ENCODE measurements around the gene AQP7.

Gene AQP7

GRCh38 chr9:33344145-33344544 lies 58.2 kb downstream of the AQP7 start:
- H3K27me3 ChIP-seq (ENCODE audit: insufficient read depth, low read depth), result no peaks in the 10 kb centered on the region
- H3K9ac ChIP-seq, result no peak overlapping the region
- H2AFZ ChIP-seq (ENCODE audit: low read depth), result no peak overlapping the region
- no peak overlapping the region for H3K27ac ChIP-seq
- H3K36me3 ChIP-seq (ENCODE audit: insufficient read depth), result peaks cover 34% of the 10 kb centered on the region; the same call in 1 of the 2 replicates
- no peak overlapping the region for H3K4me2 ChIP-seq
- H3K4me3 ChIP-seq (IDR thresholded peaks at IDR 0.05; ENCODE audit: insufficient read depth, low read depth, low read length), result no peak overlapping the region
- TF ChIP-seq CTCF (conservative IDR thresholded peaks at IDR 0.05; ENCODE audit: low read depth, low read length), result no peak
- no peaks in the 10 kb centered on the region for H3K79me2 ChIP-seq (ENCODE audit: insufficient read depth, low read depth)
- no peaks in the 10 kb centered on the region for H3K4me1 ChIP-seq (ENCODE audit: low read depth, poor library complexity, severe bottlenecking)
- H4K20me1 ChIP-seq (ENCODE audit: insufficient read depth), result no peaks in the 10 kb centered on the region

GRCh38 chr9:33341182-33341581 lies 61.2 kb downstream of the AQP7 start:
- Histone ChIP-seq H2AFZ (ENCODE audit: low read depth) (no peak overlapping the region), H3K36me3 (ENCODE audit: insufficient read depth) (peaks cover 35% of the 10 kb centered on the region; the same call in 1 of the 2 replicates), H3K27me3 (ENCODE audit: insufficient read depth, low read depth) (no peaks in the 10 kb centered on the region), H4K20me1 (ENCODE audit: insufficient read depth) (no peaks in the 10 kb centered on the region), H3K4me3 (IDR thresholded peaks at IDR 0.05; ENCODE audit: insufficient read depth, low read depth, low read length) (no peak overlapping the region), H3K27ac (no peak overlapping the region), H3K4me2 (no peak overlapping the region), H3K79me2 (ENCODE audit: insufficient read depth, low read depth) (no peaks in the 10 kb centered on the region), H3K4me1 (ENCODE audit: low read depth, poor library complexity, severe bottlenecking) (no peaks in the 10 kb centered on the region), H3K9ac (no peak overlapping the region)
- TF ChIP-seq CTCF (conservative IDR thresholded peaks at IDR 0.05; ENCODE audit: low read depth, low read length), result no peak

- no peak for TF ChIP-seq CTCF (conservative IDR thresholded peaks at IDR 0.05; ENCODE audit: low read depth, low read length)
- no peak overlapping the region for H2AFZ ChIP-seq (ENCODE audit: low read depth)
- H4K20me1 ChIP-seq (ENCODE audit: insufficient read depth), result no peaks in the 10 kb centered on the region
- H3K27me3 ChIP-seq (ENCODE audit: insufficient read depth, low read depth), result no peaks in the 10 kb centered on the region
- no peak overlapping the region for H3K4me3 ChIP-seq (IDR thresholded peaks at IDR 0.05; ENCODE audit: insufficient read depth, low read depth, low read length)
- no peak overlapping the region for H3K27ac ChIP-seq
- peaks cover 31% of the 10 kb centered on the region; the same call in 1 of the 2 replicates for H3K36me3 ChIP-seq (ENCODE audit: insufficient read depth)
- no peaks in the 10 kb centered on the region for H3K79me2 ChIP-seq (ENCODE audit: insufficient read depth, low read depth)
- no peak overlapping the region for H3K4me2 ChIP-seq
- no peaks in the 10 kb centered on the region for H3K4me1 ChIP-seq (ENCODE audit: low read depth, poor library complexity, severe bottlenecking)
- H3K9ac ChIP-seq, result no peak overlapping the region
These were observed 62.2 kb downstream of the AQP7 start for GRCh38 chr9:33340186-33340585.
